Measurements from ENCODE around the gene LRRC51.

The LRRC51 gene

GRCh38 chr11:72070491-72070890 is 10.2 kb upstream of the LRRC51 start:
- no peak for DNase-seq (ENCODE audit: low spot score)

GRCh38 chr11:72072348-72072747 is 8.3 kb upstream of the LRRC51 start:
- DNase-seq (ENCODE audit: low spot score): no peak

GRCh38 chr11:72075109-72075508 is 5.5 kb upstream of the LRRC51 start:
- peak; percentile 5 for DNase-seq (ENCODE audit: low spot score)

- no peak for DNase-seq (ENCODE audit: low spot score)
Observed at GRCh38 chr11:72075756-72076155, 4.9 kb upstream of the LRRC51 start.

GRCh38 chr11:72078477-72078876 is 2.2 kb upstream of the LRRC51 start:
- DNase-seq (ENCODE audit: low spot score): no peak

- DNase-seq (ENCODE audit: low spot score): no peak
Observed at GRCh38 chr11:72079819-72080325, 778 bp upstream of the LRRC51 start.

- no peak for DNase-seq (ENCODE audit: low spot score)
Observed at GRCh38 chr11:72081184-72081644, 564 bp downstream of the LRRC51 start.

- DNase-seq (ENCODE audit: low spot score): no peak
Observed at GRCh38 chr11:72081821-72082453, 1.3 kb downstream of the LRRC51 start.

- no peak for DNase-seq (ENCODE audit: low spot score)
Observed at GRCh38 chr11:72083414-72083813, 2.8 kb downstream of the LRRC51 start.

- DNase-seq (ENCODE audit: low spot score): no peak
Observed at GRCh38 chr11:72084076-72084475, 3.4 kb downstream of the LRRC51 start.

GRCh38 chr11:72084965-72085364 is 4.3 kb downstream of the LRRC51 start:
- no peak for DNase-seq (ENCODE audit: low spot score)

GRCh38 chr11:72085621-72086351 is 5.1 kb downstream of the LRRC51 start:
- no peak for DNase-seq (ENCODE audit: low spot score)

- DNase-seq (ENCODE audit: low spot score): no peak
Observed at GRCh38 chr11:72088076-72088808, 7.6 kb downstream of the LRRC51 start.

- peak; percentile 62 for DNase-seq (ENCODE audit: low spot score)
Observed at GRCh38 chr11:72091292-72091691, 10.6 kb downstream of the LRRC51 start.

- DNase-seq (ENCODE audit: low spot score): no peak
Observed at GRCh38 chr11:72098741-72099140, 18.1 kb downstream of the LRRC51 start.

GRCh38 chr11:72100009-72100408 is 19.4 kb downstream of the LRRC51 start:
- no peak for DNase-seq (ENCODE audit: low spot score)

GRCh38 chr11:72100462-72100861 is 19.8 kb downstream of the LRRC51 start:
- no peak for DNase-seq (ENCODE audit: low spot score)

GRCh38 chr11:72102162-72102561 is 21.5 kb downstream of the LRRC51 start:
- DNase-seq (ENCODE audit: low spot score): no peak

GRCh38 chr11:72102631-72102945 is 21.9 kb downstream of the LRRC51 start:
- no peak for DNase-seq (ENCODE audit: low spot score)

GRCh38 chr11:72102946-72103753 is 22.5 kb downstream of the LRRC51 start, which contains the start of gene LAMTOR1:
TSS of gene LAMTOR1 (minus strand) at chr11:72103297. CDS start at chr11:72103224, 73 bp downstream.
- peak; percentile 97 for DNase-seq (ENCODE audit: low spot score)

- no peak for DNase-seq (ENCODE audit: low spot score)
Observed at GRCh38 chr11:72103754-72104167, 23.1 kb downstream of the LRRC51 start.

- no peak for DNase-seq (ENCODE audit: low spot score)
Observed at GRCh38 chr11:72105888-72106287, 25.2 kb downstream of the LRRC51 start, which contains the start of gene TOMT. TSS of gene TOMT (plus strand) at chr11:72105924. CDS start at chr11:72105952, 28 bp downstream.
